HL-60 (cell line): ENCODE data around the gene TMCO4.

Source experiments
- GABPA ChIP-seq: IDR thresholded peaks from 2 replicates; pipeline ENCODE4 v1.6.1; 2012; ENCODE audit warnings: low read depth
- POLR2AphosphoS5 ChIP-seq: IDR thresholded peaks from 2 replicates; pipeline ENCODE4 v1.6.1; 2012; ENCODE audit warnings: low read depth
- SPI1 ChIP-seq: IDR thresholded peaks from 2 replicates; pipeline ENCODE4 v1.6.1; 2012; ENCODE audit warnings: low read depth, mild to moderate bottlenecking, borderline replicate concordance
- TF ChIP-seq, protein P1 (sequence below): IDR thresholded peaks from one replicate; pipeline ENCODE4 v1.5.1; 2011; ENCODE audit warnings: low read length, control low read depth, inconsistent platforms; ENCODE audit not compliant: insufficient read depth

DNA sequence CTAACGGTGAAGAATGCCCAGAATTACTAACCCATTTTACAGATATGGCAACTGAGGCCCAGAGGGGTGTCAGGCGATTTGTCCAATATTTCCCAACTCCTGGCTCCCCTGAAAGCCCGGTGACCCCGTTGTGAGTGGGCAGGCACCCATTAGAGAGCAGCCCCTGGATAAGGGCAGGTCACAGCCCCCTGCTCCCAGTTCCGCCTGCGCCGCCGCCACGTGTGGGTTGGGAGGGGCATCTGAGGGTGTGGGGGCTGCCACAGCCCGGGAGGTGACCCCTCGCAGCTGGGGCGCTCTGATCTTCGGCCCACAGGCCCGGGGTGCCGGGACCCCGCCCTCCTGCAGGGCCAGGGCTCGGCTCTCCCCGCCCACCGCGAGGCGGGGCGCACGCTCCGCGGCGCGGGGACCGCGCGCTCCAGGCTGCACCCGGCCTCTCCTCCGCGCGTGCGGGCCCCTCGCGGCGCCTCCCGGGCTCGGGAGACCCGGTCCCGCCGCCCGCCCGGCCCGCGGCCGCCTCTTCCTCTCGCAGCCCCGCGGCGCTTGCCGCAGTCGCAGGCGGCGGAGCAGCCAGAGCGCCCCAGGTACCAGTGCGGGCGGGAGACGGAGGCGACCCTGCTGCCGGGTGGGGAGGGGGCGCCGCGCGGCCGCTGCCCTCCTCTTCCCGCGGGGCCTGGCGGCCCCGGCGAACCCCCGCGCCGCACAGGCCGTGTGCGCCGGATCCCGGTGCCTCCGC, 135.1 kb downstream of the TMCO4 start, which contains the start of gene HTR6:
- TF ChIP-seq SPI1 (no peak), POLR2AphosphoS5 (no peak), GABPA (no peak)
- TF ChIP-seq, protein P1, sequence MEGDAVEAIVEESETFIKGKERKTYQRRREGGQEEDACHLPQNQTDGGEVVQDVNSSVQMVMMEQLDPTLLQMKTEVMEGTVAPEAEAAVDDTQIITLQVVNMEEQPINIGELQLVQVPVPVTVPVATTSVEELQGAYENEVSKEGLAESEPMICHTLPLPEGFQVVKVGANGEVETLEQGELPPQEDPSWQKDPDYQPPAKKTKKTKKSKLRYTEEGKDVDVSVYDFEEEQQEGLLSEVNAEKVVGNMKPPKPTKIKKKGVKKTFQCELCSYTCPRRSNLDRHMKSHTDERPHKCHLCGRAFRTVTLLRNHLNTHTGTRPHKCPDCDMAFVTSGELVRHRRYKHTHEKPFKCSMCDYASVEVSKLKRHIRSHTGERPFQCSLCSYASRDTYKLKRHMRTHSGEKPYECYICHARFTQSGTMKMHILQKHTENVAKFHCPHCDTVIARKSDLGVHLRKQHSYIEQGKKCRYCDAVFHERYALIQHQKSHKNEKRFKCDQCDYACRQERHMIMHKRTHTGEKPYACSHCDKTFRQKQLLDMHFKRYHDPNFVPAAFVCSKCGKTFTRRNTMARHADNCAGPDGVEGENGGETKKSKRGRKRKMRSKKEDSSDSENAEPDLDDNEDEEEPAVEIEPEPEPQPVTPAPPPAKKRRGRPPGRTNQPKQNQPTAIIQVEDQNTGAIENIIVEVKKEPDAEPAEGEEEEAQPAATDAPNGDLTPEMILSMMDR = no peak
